ENCODE data around the gene COL9A2.

COL9A2 gene

DNA sequence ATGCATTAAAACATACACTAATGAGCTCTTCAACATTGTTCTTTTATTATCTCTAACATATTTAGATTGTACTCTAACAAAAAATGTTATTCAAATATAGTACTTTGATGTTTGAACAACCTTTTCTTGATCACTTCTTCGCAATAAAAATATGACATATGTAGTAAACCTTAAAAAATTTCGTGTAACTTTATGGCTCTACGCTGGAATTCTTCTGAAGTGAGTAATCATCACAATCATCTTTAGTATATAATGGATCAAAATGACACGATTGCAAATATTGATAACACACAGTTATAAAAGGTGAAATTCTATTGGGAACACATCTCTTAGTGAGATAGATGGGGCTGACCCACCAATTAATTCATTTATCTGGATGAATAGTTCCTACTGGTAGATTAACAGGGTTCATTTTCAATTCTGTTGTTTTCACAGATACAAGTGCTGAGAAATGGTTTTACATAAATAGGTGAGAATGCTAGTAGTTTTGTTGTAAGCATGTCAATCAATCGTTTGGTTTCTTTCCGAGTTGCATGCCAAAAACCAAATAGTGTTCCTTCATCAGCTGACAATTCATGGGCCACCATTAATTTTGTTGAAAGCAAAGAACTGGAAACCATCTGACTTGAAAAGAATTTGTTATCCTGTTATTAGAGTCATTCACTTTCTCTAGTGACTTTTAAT lies 60.5 kb downstream of the COL9A2 start:
- DNase-seq, result no peak

DNA sequence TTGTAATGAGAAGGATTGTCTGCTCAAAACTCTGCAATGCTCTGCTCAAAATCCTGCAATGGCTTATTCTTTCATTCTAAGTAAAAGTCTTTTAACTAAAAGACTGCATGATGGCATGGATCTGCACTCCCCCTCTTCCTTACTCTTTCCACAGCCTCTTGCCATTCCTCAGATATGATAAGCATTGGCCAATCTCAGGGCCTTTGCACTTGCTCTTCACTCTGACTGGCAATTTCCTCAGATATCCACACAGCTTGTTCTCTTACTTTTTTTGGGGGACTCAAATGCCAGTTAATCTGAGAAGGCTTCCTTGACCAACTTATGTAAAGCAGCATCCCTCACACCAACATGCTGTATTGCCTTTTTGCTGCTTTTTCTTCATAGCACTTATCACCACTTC lies 61.9 kb downstream of the COL9A2 start:
- no peak for DNase-seq

DNA sequence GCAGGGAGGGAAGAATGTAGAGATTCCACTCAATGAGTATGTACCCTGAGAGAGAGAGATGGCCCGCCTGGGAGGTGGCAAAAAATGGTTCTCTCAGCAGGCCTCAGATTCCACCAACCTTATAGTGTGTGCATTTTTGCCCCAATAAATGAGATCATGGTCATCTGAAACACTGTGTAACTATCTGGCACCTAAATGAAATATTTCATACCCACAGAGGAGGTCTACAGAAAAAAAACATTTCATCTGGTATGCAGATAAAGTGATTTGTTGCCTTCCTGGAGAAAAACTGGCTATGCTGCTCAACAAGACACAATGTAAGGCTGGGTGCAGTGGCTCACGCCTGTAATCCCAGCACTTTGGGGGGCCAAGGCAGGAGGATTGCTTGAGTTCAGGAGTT lies 64.5 kb downstream of the COL9A2 start:
- no peak for DNase-seq

DNA sequence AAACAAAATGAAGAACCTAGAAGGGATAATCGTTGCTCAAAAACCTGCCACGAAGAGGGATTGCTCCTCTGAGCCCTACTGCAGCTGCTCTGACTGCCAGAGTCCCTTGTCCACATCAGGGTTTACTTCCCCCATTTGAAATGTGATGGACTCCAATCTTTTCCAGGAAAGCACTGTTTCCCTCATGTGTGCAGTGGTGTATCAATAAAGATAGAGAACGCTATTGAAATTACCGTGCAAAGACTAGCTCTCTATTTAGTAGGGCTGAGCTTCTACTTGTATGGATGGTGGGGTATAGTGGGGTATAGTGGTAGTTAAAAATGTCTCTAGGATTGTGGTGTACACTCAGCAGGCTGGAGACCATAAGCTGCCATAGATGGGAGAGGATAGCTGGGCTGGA lies 65.6 kb downstream of the COL9A2 start:
- DNase-seq, result no peak

All from DMS79 (cell line).